NK-92 (cell line): Measurements from ENCODE around the gene DPEP2NB.
"Not testable (repeated sequence)": the region's sequence is repeated elsewhere in the genome, so short reads cannot be mapped to it uniquely, and the experiment has no call there.

Source experiments
- DNase-seq: peaks from one replicate; lab custom pipeline; 2025; ENCODE audit not compliant: unreplicated experiment; lab: John Stamatoyannopoulos, UW

DPEP2NB gene

GRCh38 chr16:68019167-68019680 lies 3.5 kb upstream of the DPEP2NB start:
- DNase-seq, result no peak

GRCh38 chr16:68013440-68013839 lies 2.3 kb downstream of the DPEP2NB start:
- DNase-seq, result no peak

GRCh38 chr16:68009872-68010271 lies 5.8 kb downstream of the DPEP2NB start:
- not testable (repeated sequence) for DNase-seq

- DNase-seq, result no peak
Observed at GRCh38 chr16:68009157-68009735, 6.5 kb downstream of the DPEP2NB start.

GRCh38 chr16:68005786-68006286 lies 9.9 kb downstream of the DPEP2NB start:
- DNase-seq, result no peak

GRCh38 chr16:68005211-68005610 lies 10.5 kb downstream of the DPEP2NB start:
- DNase-seq, result no peak

GRCh38 chr16:68003031-68003430 lies 12.7 kb downstream of the DPEP2NB start:
- DNase-seq, result no peak

- DNase-seq, result no peak
Observed at GRCh38 chr16:68000450-68000849, 15.3 kb downstream of the DPEP2NB start.

GRCh38 chr16:67999985-68000384 lies 15.7 kb downstream of the DPEP2NB start:
- DNase-seq, result no peak

GRCh38 chr16:67998779-67999688 lies 16.7 kb downstream of the DPEP2NB start, which contains the start of gene DPEP2:
Gene DPEP2 (minus strand): TSS chr16:67999484. CDS start chr16:67993212, 6,272 bp downstream.
- DNase-seq, result not testable (repeated sequence)

GRCh38 chr16:67998231-67998778 lies 17.4 kb downstream of the DPEP2NB start:
- DNase-seq, result not testable (repeated sequence)

GRCh38 chr16:67996666-67997065 lies 19.0 kb downstream of the DPEP2NB start:
- no peak for DNase-seq

- DNase-seq, result no peak
Observed at GRCh38 chr16:67995423-67995822, 20.3 kb downstream of the DPEP2NB start.

- DNase-seq, result not testable (repeated sequence)
Observed at GRCh38 chr16:67994040-67994408, 21.7 kb downstream of the DPEP2NB start.

- no peak for DNase-seq
Observed at GRCh38 chr16:67993207-67994039, 22.3 kb downstream of the DPEP2NB start.

GRCh38 chr16:67992661-67993206 lies 23.0 kb downstream of the DPEP2NB start:
- no peak for DNase-seq

- no peak for DNase-seq
Observed at GRCh38 chr16:67990018-67990386, 25.7 kb downstream of the DPEP2NB start.

GRCh38 chr16:67989322-67990017 lies 26.2 kb downstream of the DPEP2NB start:
- no peak for DNase-seq

- DNase-seq, result no peak
Observed at GRCh38 chr16:67988675-67989074, 27.0 kb downstream of the DPEP2NB start.
